ENCODE measurements around the gene GRM5.

DNA sequence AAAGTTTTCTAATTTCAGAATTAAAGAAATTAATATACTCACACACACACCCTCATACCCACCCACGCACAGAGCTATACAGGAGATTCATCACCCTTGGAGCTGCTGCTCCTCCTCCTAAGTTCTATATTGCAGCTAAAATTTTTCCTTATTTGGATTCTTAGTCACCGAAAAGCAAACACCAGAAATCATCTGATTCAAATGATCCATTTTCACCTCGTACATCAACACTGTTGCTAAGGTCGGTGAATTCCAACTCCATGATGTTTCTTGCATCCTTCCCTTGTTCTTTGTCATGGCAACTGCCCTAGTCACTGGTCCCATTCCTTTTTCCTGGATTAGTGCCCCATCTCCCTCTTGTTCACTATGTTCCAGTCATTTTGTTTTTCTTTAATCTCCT, 286.2 kb downstream of the GRM5 start:
- TF ChIP-seq, protein P1, sequence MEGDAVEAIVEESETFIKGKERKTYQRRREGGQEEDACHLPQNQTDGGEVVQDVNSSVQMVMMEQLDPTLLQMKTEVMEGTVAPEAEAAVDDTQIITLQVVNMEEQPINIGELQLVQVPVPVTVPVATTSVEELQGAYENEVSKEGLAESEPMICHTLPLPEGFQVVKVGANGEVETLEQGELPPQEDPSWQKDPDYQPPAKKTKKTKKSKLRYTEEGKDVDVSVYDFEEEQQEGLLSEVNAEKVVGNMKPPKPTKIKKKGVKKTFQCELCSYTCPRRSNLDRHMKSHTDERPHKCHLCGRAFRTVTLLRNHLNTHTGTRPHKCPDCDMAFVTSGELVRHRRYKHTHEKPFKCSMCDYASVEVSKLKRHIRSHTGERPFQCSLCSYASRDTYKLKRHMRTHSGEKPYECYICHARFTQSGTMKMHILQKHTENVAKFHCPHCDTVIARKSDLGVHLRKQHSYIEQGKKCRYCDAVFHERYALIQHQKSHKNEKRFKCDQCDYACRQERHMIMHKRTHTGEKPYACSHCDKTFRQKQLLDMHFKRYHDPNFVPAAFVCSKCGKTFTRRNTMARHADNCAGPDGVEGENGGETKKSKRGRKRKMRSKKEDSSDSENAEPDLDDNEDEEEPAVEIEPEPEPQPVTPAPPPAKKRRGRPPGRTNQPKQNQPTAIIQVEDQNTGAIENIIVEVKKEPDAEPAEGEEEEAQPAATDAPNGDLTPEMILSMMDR (IDR thresholded peaks at IDR 0.05), result no peak
- no peak for TF ChIP-seq POLR2A (IDR thresholded peaks at IDR 0.05)

All from thyroid gland (tissue), 4 donors.